GM21528 (cell line): Measurements from ENCODE around the gene ANO9.
"Not testable (repeated sequence)": the region's sequence is repeated elsewhere in the genome, so short reads cannot be mapped to it uniquely, and the experiment has no call there.

ENCODE experiments used
- ATAC-seq: cut with Tn5 transposase; IDR thresholded peaks from one replicate; pipeline ENCODE4 v1.9.1; 2021; ENCODE audit warnings: mild to moderate bottlenecking, moderate library complexity; ENCODE audit not compliant: unreplicated experiment, low FRiP score

The ANO9 gene

GRCh38 chr11:472816-473215 is 31.0 kb upstream of the ANO9 start:
- no peak for ATAC-seq

GRCh38 chr11:472272-472671 is 30.5 kb upstream of the ANO9 start:
- no peak for ATAC-seq

- ATAC-seq: no peak
Measured at GRCh38 chr11:471468-472145, 29.8 kb upstream of the ANO9 start.

- no peak for ATAC-seq
Measured at GRCh38 chr11:469684-470560, 28.1 kb upstream of the ANO9 start.

- ATAC-seq: not testable (repeated sequence)
Measured at GRCh38 chr11:469026-469683, 27.3 kb upstream of the ANO9 start.

- no peak for ATAC-seq
Measured at GRCh38 chr11:468493-468892, 26.7 kb upstream of the ANO9 start.

GRCh38 chr11:468036-468435 is 26.2 kb upstream of the ANO9 start:
- no peak for ATAC-seq

GRCh38 chr11:465896-466530 is 24.2 kb upstream of the ANO9 start:
- ATAC-seq: no peak

GRCh38 chr11:464316-464715 is 22.5 kb upstream of the ANO9 start:
- no peak for ATAC-seq

- no peak for ATAC-seq
Measured at GRCh38 chr11:462107-462890, 20.5 kb upstream of the ANO9 start.

- ATAC-seq: no peak
Measured at GRCh38 chr11:461626-462025, 19.8 kb upstream of the ANO9 start.

GRCh38 chr11:460331-461199 is 18.8 kb upstream of the ANO9 start:
- ATAC-seq: no peak

- no peak for ATAC-seq
Measured at GRCh38 chr11:459511-460220, 17.9 kb upstream of the ANO9 start.

GRCh38 chr11:457111-457760 is 15.4 kb upstream of the ANO9 start:
- no peak for ATAC-seq

GRCh38 chr11:456533-456932 is 14.7 kb upstream of the ANO9 start:
- ATAC-seq: no peak

GRCh38 chr11:455566-456147 is 13.8 kb upstream of the ANO9 start:
- ATAC-seq: no peak

- ATAC-seq: no peak
Measured at GRCh38 chr11:454801-455565, 13.2 kb upstream of the ANO9 start.
